ENCODE measurements around the gene SPRR2E. TPM values are rescaled to one million over a fixed set of nuclear protein-coding genes. Genes with fewer than 3 reads are reported as not detected.
"Not testable (repeated sequence)": the region's sequence is repeated elsewhere in the genome, so short reads cannot be mapped to it uniquely, and the experiment has no call there.

Gene SPRR2E

GRCh38 chr1:153058826-153059784 is 35.2 kb downstream of the SPRR2E start:
- Histone ChIP-seq H3K4me1 (ENCODE audit: control insufficient read depth, insufficient read depth, low read length) (no peaks in the 10 kb centered on the region), H3K36me3 (ENCODE audit: insufficient read depth, low read length) (no peaks in the 10 kb centered on the region), H3K9me3 (replicated peaks; ENCODE audit: low read length) (no peaks in the 10 kb centered on the region), H3K27me3 (ENCODE audit: control insufficient read depth, insufficient read depth, low read length) (peaks cover 2% of the 10 kb centered on the region), H3K9ac (ENCODE audit: low read depth, low read length) (no peak overlapping the region), H3K4me3 (ENCODE audit: low read length) (no peak overlapping the region), H3K4me2 (ENCODE audit: low read length) (no peak overlapping the region)

DNA sequence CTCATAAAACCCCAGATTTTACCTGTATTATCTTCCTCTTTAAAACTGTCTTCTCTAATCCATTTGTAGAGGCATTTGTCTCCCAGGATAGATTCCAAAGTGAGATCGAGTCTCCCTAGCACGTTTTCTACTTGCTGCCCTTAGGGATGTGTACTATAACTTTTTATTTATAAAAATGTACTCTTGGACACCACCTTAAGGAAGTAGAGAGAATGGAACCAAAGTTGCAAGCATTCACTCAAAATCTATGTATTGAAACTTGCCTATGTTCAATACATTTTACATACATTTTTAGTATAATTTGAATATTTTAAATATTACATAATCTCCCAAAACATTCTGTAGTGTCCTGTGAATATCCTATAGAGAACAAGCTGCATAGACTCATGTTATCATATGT is 36.2 kb downstream of the SPRR2E start:
- Histone ChIP-seq H3K9ac (ENCODE audit: low read depth, low read length) (no peak overlapping the region), H3K27me3 (ENCODE audit: control insufficient read depth, insufficient read depth, low read length) (peaks cover 2% of the 10 kb centered on the region), H3K36me3 (ENCODE audit: insufficient read depth, low read length) (no peaks in the 10 kb centered on the region), H3K4me2 (ENCODE audit: low read length) (no peak overlapping the region), H3K4me3 (ENCODE audit: low read length) (no peak overlapping the region), H3K9me3 (replicated peaks; ENCODE audit: low read length) (no peaks in the 10 kb centered on the region), H3K4me1 (ENCODE audit: control insufficient read depth, insufficient read depth, low read length) (no peaks in the 10 kb centered on the region)

- H3K4me3 ChIP-seq (ENCODE audit: low read length) = no peak within 1 kb of the TSS
- no peak within 1 kb of the TSS for H3K4me2 ChIP-seq (ENCODE audit: low read length)
- H3K4me1 ChIP-seq (ENCODE audit: control insufficient read depth, insufficient read depth, low read length) = no peaks in the 10 kb centered on the region
- H3K27me3 ChIP-seq (ENCODE audit: control insufficient read depth, insufficient read depth, low read length) = peaks cover 2% of the 10 kb centered on the region
- no peaks in the 10 kb centered on the region for H3K9me3 ChIP-seq (replicated peaks; ENCODE audit: low read length)
- H3K36me3 ChIP-seq (ENCODE audit: insufficient read depth, low read length) = no peaks in the 10 kb centered on the region
- no peak within 1 kb of the TSS for H3K9ac ChIP-seq (ENCODE audit: low read depth, low read length)
These were observed 37.0 kb downstream of the SPRR2E start, which contains the start of gene SPRR2A for GRCh38 chr1:153057375-153057774. Gene SPRR2A, minus strand, starts transcription at chr1:153057512. Its CDS starts 777 bp downstream, at chr1:153056735.

DNA sequence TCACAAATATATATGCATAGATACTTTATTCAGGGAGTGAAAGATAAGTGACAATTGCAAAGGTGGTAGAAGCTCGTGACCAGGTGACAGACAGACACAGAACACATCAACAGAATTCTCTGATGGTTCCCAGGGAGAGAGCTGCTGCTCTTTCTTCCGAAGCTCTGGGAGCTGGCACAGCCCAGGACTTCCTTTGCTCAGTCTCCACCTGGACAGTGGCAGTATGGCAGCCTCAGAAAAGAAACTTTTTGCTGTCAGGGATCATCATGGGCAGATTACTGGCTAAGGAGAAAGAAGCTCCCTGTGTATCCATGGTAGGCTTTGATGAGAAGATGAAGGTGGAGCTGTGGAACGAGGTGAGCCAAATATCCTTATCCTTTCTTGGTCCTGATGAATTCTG is 38.2 kb downstream of the SPRR2E start:
- not testable (repeated sequence) for H3K9ac ChIP-seq (ENCODE audit: low read depth, low read length)

DNA sequence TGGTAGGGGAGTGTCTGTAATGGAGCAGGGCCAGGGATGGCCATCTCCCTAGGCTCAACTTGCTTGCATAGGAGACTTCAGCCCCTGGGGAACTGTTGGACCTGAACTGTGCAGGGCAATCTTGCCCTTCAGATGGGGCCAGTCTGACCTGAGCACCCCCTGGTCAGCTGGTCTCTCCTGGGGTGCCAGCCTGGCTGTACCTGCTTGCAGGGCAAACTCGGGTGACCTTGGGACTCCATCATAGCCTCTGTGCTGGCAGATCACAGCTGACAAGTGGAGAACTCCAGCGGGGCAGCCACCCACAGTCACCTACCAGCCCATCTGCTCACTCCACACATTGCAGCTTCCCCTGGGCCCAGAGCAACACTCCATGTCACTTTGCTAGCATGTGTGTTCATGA is 45.1 kb downstream of the SPRR2E start:
- Histone ChIP-seq H3K4me2 (ENCODE audit: low read length) (no peak overlapping the region), H3K9me3 (replicated peaks; ENCODE audit: low read length) (no peaks in the 10 kb centered on the region), H3K4me3 (ENCODE audit: low read length) (no peak overlapping the region), H3K27me3 (ENCODE audit: control insufficient read depth, insufficient read depth, low read length) (no peaks in the 10 kb centered on the region), H3K4me1 (ENCODE audit: control insufficient read depth, insufficient read depth, low read length) (no peaks in the 10 kb centered on the region), H3K36me3 (ENCODE audit: insufficient read depth, low read length) (no peaks in the 10 kb centered on the region), H3K9ac (ENCODE audit: low read depth, low read length) (no peak overlapping the region)

More for the DNA sequence above, 38.2 kb downstream of the SPRR2E start:
- not testable (repeated sequence) for H3K9me3 ChIP-seq (replicated peaks; ENCODE audit: low read length); H3K4me3 ChIP-seq (ENCODE audit: low read length); H3K4me2 ChIP-seq (ENCODE audit: low read length); H3K27me3 ChIP-seq (ENCODE audit: control insufficient read depth, insufficient read depth, low read length); H3K4me1 ChIP-seq (ENCODE audit: control insufficient read depth, insufficient read depth, low read length); H3K36me3 ChIP-seq (ENCODE audit: insufficient read depth, low read length)

Small RNA genes within 50 kb of the gene (small RNA-seq; reads per million reads assigned to genes)
- not detected for gene SPRR2C

Measured in skeletal muscle satellite cell (primary cell).